GM12878 (cell line): ENCODE results near the gene GPR39. TPM values are rescaled to one million over a fixed set of nuclear protein-coding genes. Genes with fewer than 3 reads are reported as not detected.

Experiments
- ATAC-seq: fragments of 200-7000 bp; cut with Tn5 transposase; 3 replicates; pipeline ENCODE4 v1.9.1; 2020; ENCODE audit warnings: mild to moderate bottlenecking, moderate library complexity
- BruUV-seq: library from RNA; stranded (reverse); fragments of 400-500 nt; replicated peaks from 2 replicates; lab custom pipeline; 2021; lab: Mats Ljungman, UMichigan
- CTCF ChIA-PET: fragments of 300-600 bp; sonication (Branson Sonifier 250); formaldehyde crosslinking; extraction: SDS; loops from one replicate; lab custom pipeline; 2021; ENCODE audit warnings: inconsistent platforms; lab: Yijun Ruan, JAX
- POLR2A ChIA-PET: fragments of 350-600 bp; formaldehyde crosslinking; extraction: SDS; loops from one replicate; lab custom pipeline; 2021; ENCODE audit warnings: inconsistent platforms; lab: Charles Lee
- RAD21 ChIA-PET: fragments of 300-600 bp; sonication (Branson Sonifier 250); formaldehyde crosslinking; loops from one replicate; lab custom pipeline; 2023; ENCODE audit warnings: antibody characterized with exemption; ENCODE audit not compliant: unreplicated experiment; lab: Charles Lee
- SMC1A ChIA-PET: fragments of 300-600 bp; sonication (Branson Sonifier 250); formaldehyde crosslinking; loops from one replicate; lab custom pipeline; 2023; ENCODE audit not compliant: unreplicated experiment, uncharacterized antibody; lab: Charles Lee
- DNase-seq: peaks from one replicate; pipeline ENCODE4 v3.0.0-alpha.2; 2011; ENCODE audit warnings: low read depth, low spot score
- FAIRE-seq: peaks from 3 replicates; lab custom pipeline; 2011; peaks lifted over from hg19 to GRCh38; lab: Jason Lieb, UNC
- H2AFZ ChIP-seq: 2 replicates; pipeline ENCODE4 v1.6.0; 2011; ENCODE audit warnings: low read depth, low read length, control low read depth; ENCODE audit not compliant: control insufficient read depth
- H3K27ac ChIP-seq: 2 replicates; pipeline ENCODE4 v1.5.1; 2011; ENCODE audit warnings: control low read depth; ENCODE audit not compliant: control insufficient read depth, insufficient read depth
- H3K27me3 ChIP-seq, 2 experiments: replicated peaks in 1 of 2; 2 replicates each; pipeline versions ENCODE4 v1.6.0 to v1.6.1; 2011; ENCODE audit warnings: low read length in 1 of 2; ENCODE audit not compliant: control insufficient read depth in 2 of 2, insufficient read depth in 2 of 2
- H3K36me3 ChIP-seq, 2 experiments: 2 replicates each; pipeline ENCODE4 v1.5.1; 2011; ENCODE audit warnings: low read length in 1 of 2; ENCODE audit not compliant: control insufficient read depth in 2 of 2, insufficient read depth in 2 of 2
- H3K4me1 ChIP-seq: 2 replicates; pipeline ENCODE4 v1.6.1; 2011; ENCODE audit warnings: mild to moderate bottlenecking, low read length, moderate library complexity, mixed read lengths; ENCODE audit not compliant: control insufficient read depth, insufficient read depth
- H3K4me2 ChIP-seq: 2 replicates; pipeline ENCODE4 v1.6.0; 2011; ENCODE audit warnings: control low read depth; ENCODE audit not compliant: control insufficient read depth, insufficient read depth
- H3K4me3 ChIP-seq: fragments of 200-600 bp; sonication (generic); 2 replicates; pipeline ENCODE4 v1.5.1; 2016
- H3K79me2 ChIP-seq: 2 replicates; pipeline ENCODE4 v1.6.0; 2011; ENCODE audit warnings: low read length; ENCODE audit not compliant: control insufficient read depth, insufficient read depth
- H3K9ac ChIP-seq: 2 replicates; pipeline ENCODE4 v1.8.0; 2011; ENCODE audit warnings: low read length, control low read depth, mixed read lengths; ENCODE audit not compliant: control insufficient read depth, insufficient read depth
- H3K9me3 ChIP-seq: replicated peaks from 3 replicates; pipeline ENCODE4 v1.5.1; 2011; ENCODE audit warnings: mild to moderate bottlenecking, low read length; ENCODE audit not compliant: control insufficient read depth, insufficient read depth
- H4K20me1 ChIP-seq: 2 replicates; pipeline ENCODE4 v1.6.0; 2011; ENCODE audit not compliant: control insufficient read depth, insufficient read depth
- CHD2 ChIP-seq: IDR thresholded peaks from 2 replicates; pipeline ENCODE4 v1.6.1; 2011; ENCODE audit warnings: low read depth, low read length, improper control_type of control experiment, borderline replicate concordance
- CREB1 ChIP-seq: IDR thresholded peaks from 2 replicates; pipeline ENCODE4 v1.6.1; 2012; ENCODE audit warnings: low read depth, mild to moderate bottlenecking, inconsistent platforms
- FOXK2 ChIP-seq: fragments of 450-650 bp; IDR thresholded peaks from 2 replicates; pipeline ENCODE4 v1.6.1; 2017; ENCODE audit warnings: mild to moderate bottlenecking, moderate library complexity
- HDAC2 ChIP-seq: fragments of 200-600 bp; sonication (generic); IDR thresholded peaks from 2 replicates; pipeline ENCODE4 v1.6.1; 2017
- TCF7 ChIP-seq: IDR thresholded peaks from 2 replicates; pipeline ENCODE4 v1.6.1; 2014; ENCODE audit warnings: antibody characterized with exemption, borderline replicate concordance
- WGBS: methylation state at CpG from one replicate; pipeline ENCODE4 v1.1.6; 2016; ENCODE audit warnings: low lambda C conversion rate; ENCODE audit not compliant: insufficient replicate concordance, insufficient coverage; ENCODE audit errors: missing lambda C conversion rate; 5-methylcytosine and 5-hydroxymethylcytosine counted together
- in situ Hi-C: fragments of 300-500 bp; cut with MboI; formaldehyde crosslinking; loops from 9 replicates; pipeline ENCODE4 v1.14.3; 2018; ENCODE audit warnings: mixed read lengths
- intact Hi-C: fragments of 100-400 bp; cut with micrococcal nuclease; formaldehyde crosslinking; loops from one replicate; pipeline ENCODE4 v1.14.2; 2022; ENCODE audit not compliant: unreplicated experiment
- polyA plus RNA-seq, 11 experiments: library from polyadenylated mRNA; depleted of rRNA in 4 of 11; unstranded in 6 of 11; stranded (reverse) in 5 of 11; fragments of >200 nt; fragmentation: Nextera tagmentation in 4 of 11; fragmentation: Illumina TruSeq in 1 of 11; extraction: Ambion mirVana in 4 of 11; extraction: Trizol in 1 of 11; gene quantifications; 1 replicate in 1 of 11; 2 replicates in 10 of 11; pipeline versions ENCODE4 v1.2.1 to v1.2.3, GENCODE V29; 2011 to 2016; ENCODE audit warnings: inconsistent platforms in 2 of 11, missing spikeins in 2 of 11, low read depth in 1 of 11
- total RNA-seq, 4 experiments: library from RNA; depleted of rRNA in 3 of 4; stranded (reverse); fragments of >200 nt in 3 of 4; fragmentation: Illumina TruSeq in 1 of 4; extraction: Trizol in 1 of 4; gene quantifications; 2 replicates each; pipeline versions ENCODE4 v1.2.1 to v1.2.3, GENCODE V29; 2013 to 2021

GPR39 gene
- total and polyA plus RNA-seq, 10 of the 15 experiments (the other 5 are each of a cell fraction or from before 2014, with no cell fraction given), result 0.05 to 0.23 TPM; not detected in 8

DNA sequence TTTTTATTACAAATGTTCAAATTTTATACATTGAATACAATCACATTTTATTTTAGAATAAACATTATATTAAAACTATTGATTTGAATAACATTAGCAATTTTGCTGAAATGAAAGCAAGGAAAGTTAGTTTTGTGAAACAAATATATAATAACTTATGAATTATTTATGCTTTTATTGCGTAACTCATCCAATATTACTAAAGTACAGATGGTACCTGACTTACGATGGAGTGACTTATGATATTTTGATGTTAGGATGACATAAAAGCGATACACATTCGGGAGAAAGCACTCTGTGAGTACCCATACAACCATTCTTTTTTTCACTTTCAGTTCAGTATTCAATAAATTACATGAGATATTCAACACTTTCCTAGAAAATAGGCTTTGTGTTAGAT is 26.5 kb downstream of the GPR39 start:
- Histone ChIP-seq H3K79me2 (no peaks in the 10 kb centered on the region), H3K9ac (no peak overlapping the region), H3K4me1 (no peaks in the 10 kb centered on the region), H2AFZ (no peak overlapping the region), H3K27ac (no peak overlapping the region)
- ChIA-PET POLR2A (no interaction called here), RAD21 (no interaction called here), SMC1A (no interaction called here)
- WGBS, result 12% methylated on average over 4 of the region's 4 CpGs
- no peak for FAIRE-seq
- TF ChIP-seq FOXK2 (no peak), TCF7 (no peak), HDAC2 (no peak), CHD2 (no peak)
- TF ChIP-seq, all 136 proteins: peak for 0
- no peaks in the 10 kb centered on the region for H3K27me3 ChIP-seq
- H3K4me2 ChIP-seq, result no peak overlapping the region
- ATAC-seq (no peak), DNase-seq (no peak)
- CTCF ChIA-PET, result no interaction called here
- no peak overlapping the region for H3K4me3 ChIP-seq
- H4K20me1 ChIP-seq, result no peaks in the 10 kb centered on the region
- H3K9me3 ChIP-seq, result no peaks in the 10 kb centered on the region
- in situ Hi-C loops (no loop called here), intact Hi-C loops (no loop called here)
- no TSS peak for BruUV-seq
- H3K36me3 ChIP-seq, result no peaks in the 10 kb centered on the region

DNA sequence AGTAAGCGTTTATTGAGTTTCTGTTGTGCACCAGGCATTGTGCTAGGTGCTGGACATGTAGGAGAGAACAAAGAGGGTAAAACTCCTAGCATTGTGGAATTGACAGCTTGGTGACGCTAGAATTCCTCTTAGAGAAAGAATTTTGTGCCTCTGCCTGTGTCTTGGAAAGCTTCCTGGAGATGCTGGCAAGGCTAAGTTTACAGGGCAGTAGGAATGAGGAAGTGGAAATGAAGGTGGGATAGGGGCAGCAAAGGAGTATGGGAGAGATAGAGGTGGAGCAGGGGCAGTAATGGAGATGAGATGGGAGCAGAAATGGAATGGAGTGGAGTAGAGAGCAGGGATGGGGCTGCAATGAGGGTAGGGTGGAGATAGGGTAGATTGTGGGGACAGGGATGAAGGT is 29.8 kb downstream of the GPR39 start:
- WGBS, result 44% methylated on average over 2 of the region's 2 CpGs
- Histone ChIP-seq H3K9ac (no peak overlapping the region), H4K20me1 (no peaks in the 10 kb centered on the region), H3K36me3 (no peaks in the 10 kb centered on the region), H3K4me2 (no peak overlapping the region), H3K27ac (no peak overlapping the region), H2AFZ (no peak overlapping the region), H3K4me1 (no peaks in the 10 kb centered on the region), H3K79me2 (no peaks in the 10 kb centered on the region), H3K4me3 (no peak overlapping the region), H3K9me3 (no peaks in the 10 kb centered on the region), H3K27me3 (no peaks in the 10 kb centered on the region)
- ChIA-PET CTCF (no interaction called here), RAD21 (no interaction called here), POLR2A (no interaction called here), SMC1A (no interaction called here)
- no TSS peak for BruUV-seq
- ATAC-seq (no peak), DNase-seq (no peak), FAIRE-seq (no peak)
- in situ Hi-C loops, result no loop called here
- no peak for TF ChIP-seq CREB1
- intact Hi-C loops, result no loop called here
